HG03025 (cell line): ENCODE data around the gene ZSWIM6.

Experiments used
- ATAC-seq: cut with Tn5 transposase; IDR thresholded peaks from one replicate; pipeline ENCODE4 v1.9.1; 2021; ENCODE audit warnings: mild to moderate bottlenecking, moderate library complexity; ENCODE audit not compliant: unreplicated experiment, low FRiP score

The ZSWIM6 gene

GRCh38 chr5:61576556-61576955, 244.5 kb downstream of the ZSWIM6 start:
- no peak for ATAC-seq

- ATAC-seq = no peak
These were observed 246.9 kb downstream of the ZSWIM6 start for GRCh38 chr5:61578858-61579503.

GRCh38 chr5:61582205-61582820, 250.3 kb downstream of the ZSWIM6 start:
- ATAC-seq = no peak

GRCh38 chr5:61582887-61583286, 250.8 kb downstream of the ZSWIM6 start:
- no peak for ATAC-seq

GRCh38 chr5:61586096-61587084, 254.3 kb downstream of the ZSWIM6 start:
- ATAC-seq = no peak

- no peak for ATAC-seq
These were observed 255.1 kb downstream of the ZSWIM6 start for GRCh38 chr5:61587125-61587524.

- no peak for ATAC-seq
These were observed 256.2 kb downstream of the ZSWIM6 start for GRCh38 chr5:61588216-61588615.

GRCh38 chr5:61589946-61590345, 257.9 kb downstream of the ZSWIM6 start:
- ATAC-seq = no peak

GRCh38 chr5:61590473-61590872, 258.4 kb downstream of the ZSWIM6 start:
- ATAC-seq = no peak

GRCh38 chr5:61591859-61592258, 259.8 kb downstream of the ZSWIM6 start:
- no peak for ATAC-seq

GRCh38 chr5:61595426-61595825, 263.4 kb downstream of the ZSWIM6 start:
- ATAC-seq = no peak
